Measurements from ENCODE around the gene KRT6A. TPM values are rescaled to one million over a fixed set of nuclear protein-coding genes. Genes with fewer than 3 reads are reported as not detected.

KRT6A gene
- polyA plus RNA-seq, 5 donors: 0.20 TPM; not detected in 4

Other genes with a start within 250 kb of the KRT6A start
- gene KRT86, start 218.6 kb downstream of the KRT6A start, polyA plus RNA-seq (ENCODE audit: insufficient read depth in 1 of 5, insufficient read length in 5 of 5, low replicate concordance in 1 of 5): under 1 TPM in 4 of 5 donors, not detected in 1; 0.08 to 0.24 (median 0.18) TPM
- gene KRT81, start 201.7 kb downstream of the KRT6A start, polyA plus RNA-seq (ENCODE audit: insufficient read depth in 1 of 5, insufficient read length in 5 of 5, low replicate concordance in 1 of 5): under 1 TPM in 3 of 5 donors, not detected in 2; 0.11 to 0.24 (median 0.16) TPM
- gene KRT83, start 171.9 kb downstream of the KRT6A start, polyA plus RNA-seq (ENCODE audit: insufficient read depth in 1 of 5, insufficient read length in 5 of 5, low replicate concordance in 1 of 5): not detected
- under 1 TPM in 1 of 5 donors, not detected in 4; 0.06 TPM for gene KRT85, start 125.8 kb downstream of the KRT6A start, polyA plus RNA-seq (ENCODE audit: insufficient read depth in 1 of 5, insufficient read length in 5 of 5, low replicate concordance in 1 of 5)
- gene KRT84, start 107.6 kb downstream of the KRT6A start, polyA plus RNA-seq (ENCODE audit: insufficient read depth in 1 of 5, insufficient read length in 5 of 5, low replicate concordance in 1 of 5): not detected
- gene KRT82, start 86.9 kb downstream of the KRT6A start, polyA plus RNA-seq (ENCODE audit: insufficient read depth in 1 of 5, insufficient read length in 5 of 5, low replicate concordance in 1 of 5): not detected
- gene KRT75, start 58.9 kb downstream of the KRT6A start, polyA plus RNA-seq (ENCODE audit: insufficient read depth in 1 of 5, insufficient read length in 5 of 5, low replicate concordance in 1 of 5): not detected
- gene KRT6B, start 41.1 kb downstream of the KRT6A start, polyA plus RNA-seq (ENCODE audit: insufficient read depth in 1 of 5, insufficient read length in 5 of 5, low replicate concordance in 1 of 5): not detected
- under 1 TPM in 1 of 5 donors, not detected in 4; 0.08 TPM for gene KRT6C, start 19.5 kb downstream of the KRT6A start, polyA plus RNA-seq (ENCODE audit: insufficient read depth in 1 of 5, insufficient read length in 5 of 5, low replicate concordance in 1 of 5)
- 1 to 10 TPM in 1 of 5 donors, under 1 TPM in 4; 0.29 to 1.0 (median 0.47) TPM for gene KRT5, start 27.1 kb upstream of the KRT6A start, polyA plus RNA-seq (ENCODE audit: insufficient read depth in 1 of 5, insufficient read length in 5 of 5, low replicate concordance in 1 of 5)
- gene KRT71, start 59.9 kb upstream of the KRT6A start, polyA plus RNA-seq (ENCODE audit: insufficient read depth in 1 of 5, insufficient read length in 5 of 5, low replicate concordance in 1 of 5): under 1 TPM in 3 of 5 donors, not detected in 2; 0.06 to 0.12 (median 0.08) TPM
- not detected for gene KRT74, start 80.6 kb upstream of the KRT6A start, polyA plus RNA-seq (ENCODE audit: insufficient read depth in 1 of 5, insufficient read length in 5 of 5, low replicate concordance in 1 of 5)
- gene KRT72, start 108.2 kb upstream of the KRT6A start, polyA plus RNA-seq (ENCODE audit: insufficient read depth in 1 of 5, insufficient read length in 5 of 5, low replicate concordance in 1 of 5): under 1 TPM; 0.09 to 0.46 (median 0.18) TPM
- under 1 TPM in 4 of 5 donors, not detected in 1; 0.10 to 0.19 (median 0.15) TPM for gene KRT73, start 125.3 kb upstream of the KRT6A start, polyA plus RNA-seq (ENCODE audit: insufficient read depth in 1 of 5, insufficient read length in 5 of 5, low replicate concordance in 1 of 5)
- not detected for gene KRT2, start 159.0 kb upstream of the KRT6A start, polyA plus RNA-seq (ENCODE audit: insufficient read depth in 1 of 5, insufficient read length in 5 of 5, low replicate concordance in 1 of 5)
- under 1 TPM; 0.25 to 0.81 (median 0.71) TPM for gene KRT1, start 187.2 kb upstream of the KRT6A start, polyA plus RNA-seq (ENCODE audit: insufficient read depth in 1 of 5, insufficient read length in 5 of 5, low replicate concordance in 1 of 5)
- gene KRT77, start 210.3 kb upstream of the KRT6A start, polyA plus RNA-seq (ENCODE audit: insufficient read depth in 1 of 5, insufficient read length in 5 of 5, low replicate concordance in 1 of 5): not detected